Activated naive CD4-positive, alpha-beta T cell treated with Interleukin-2 at 50 U/mL for 16 hours (primary cell): ENCODE data around the gene LTBP2.

Experiments
- DNase-seq: peaks from one replicate; pipeline ENCODE4 v3.0.0-alpha.2; 2020

The LTBP2 gene

DNA sequence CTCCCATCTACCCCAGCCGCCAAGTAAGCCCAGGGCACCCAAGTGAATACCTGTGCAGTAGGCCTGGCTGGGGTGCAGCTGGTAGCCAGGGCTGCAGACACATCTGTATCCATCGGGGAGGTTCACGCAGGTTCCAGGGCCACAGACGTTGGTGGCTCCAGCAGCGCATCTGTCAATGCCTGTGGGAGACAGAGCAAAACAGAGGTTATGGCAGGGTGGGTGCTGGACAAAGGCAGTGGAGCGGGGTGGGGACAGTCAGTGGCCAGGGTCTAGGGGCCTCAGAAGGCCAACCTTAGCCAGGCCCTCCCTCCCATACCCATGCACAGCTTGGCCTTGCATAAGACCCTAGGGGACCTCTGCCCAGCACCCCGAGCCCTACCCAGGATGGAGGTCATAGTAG is 89.3 kb downstream of the LTBP2 start:
- no peak for DNase-seq

DNA sequence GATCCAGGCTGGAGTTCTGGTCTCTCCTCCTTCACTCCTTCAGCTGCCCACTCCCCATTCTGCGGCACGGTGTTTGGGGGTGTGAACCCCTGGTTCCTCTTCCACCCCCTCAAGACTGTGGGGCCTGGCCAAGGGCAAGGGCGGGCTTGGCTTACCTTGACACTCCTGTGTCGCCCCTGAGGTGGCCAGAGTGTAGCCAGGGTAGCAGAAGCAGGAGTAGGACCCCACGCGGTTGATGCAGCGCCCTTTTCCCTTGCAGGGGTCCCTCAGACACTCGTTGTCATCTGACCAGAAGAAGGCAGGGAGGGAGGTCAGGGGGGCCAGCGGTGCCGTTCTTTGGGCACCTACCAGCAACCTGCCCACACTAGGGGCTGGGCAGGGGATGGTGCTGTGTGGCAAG is 90.3 kb downstream of the LTBP2 start:
- no peak for DNase-seq

DNA sequence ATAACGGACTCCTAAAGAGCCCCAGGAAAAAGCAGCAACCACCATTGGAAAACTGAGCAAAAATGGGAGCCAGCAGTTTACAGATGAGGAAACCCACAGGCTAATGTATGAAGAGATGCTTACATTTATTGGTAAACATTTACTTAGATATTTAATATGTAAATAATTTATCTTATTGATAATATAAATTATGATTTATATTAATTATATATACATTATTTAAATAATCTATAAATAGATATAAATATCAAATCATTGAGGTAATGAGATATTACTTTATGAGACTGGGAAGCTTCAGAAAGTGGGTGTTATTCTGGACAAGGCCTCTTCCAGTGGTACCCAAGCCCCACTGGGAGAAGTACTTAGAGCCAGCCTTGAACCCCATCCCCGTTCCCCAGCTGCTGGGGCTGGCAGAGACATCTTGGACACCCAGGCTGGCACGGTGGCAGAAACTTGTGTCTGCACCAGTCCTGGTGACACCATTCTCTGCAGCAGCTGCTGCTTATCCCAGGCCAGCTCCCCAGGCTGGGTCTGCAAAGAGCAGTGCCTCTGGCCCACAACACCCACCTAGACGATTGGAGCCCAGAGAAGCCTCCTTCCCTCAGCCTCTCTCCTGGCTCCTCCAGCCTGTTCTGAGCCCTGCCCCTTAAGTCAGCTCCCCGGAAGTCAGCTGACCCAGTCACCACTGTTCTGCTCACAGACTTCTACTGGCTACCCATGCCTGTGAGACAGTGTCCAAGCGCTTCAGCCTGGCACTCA is 92.5 kb downstream of the LTBP2 start:
- no peak for DNase-seq

DNA sequence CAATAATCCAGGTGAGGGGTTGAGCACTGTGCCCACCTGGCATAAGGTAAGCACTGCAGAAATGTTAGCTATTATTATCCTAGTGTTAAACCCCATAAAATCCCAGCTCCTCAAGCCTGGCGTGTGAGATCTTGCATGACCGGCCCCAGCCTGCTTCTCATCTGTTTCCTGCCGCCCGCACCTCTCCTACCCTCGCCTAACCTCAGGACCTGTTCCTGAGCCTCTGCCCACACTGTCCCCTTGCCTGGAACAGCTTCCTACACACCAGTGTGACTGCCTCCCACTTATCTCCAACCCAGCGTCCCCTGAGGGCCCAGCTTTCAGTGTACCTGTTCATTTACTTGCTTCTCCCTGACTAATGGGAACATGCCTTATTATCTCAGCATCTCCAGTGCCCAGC is 93.8 kb downstream of the LTBP2 start:
- no peak for DNase-seq

DNA sequence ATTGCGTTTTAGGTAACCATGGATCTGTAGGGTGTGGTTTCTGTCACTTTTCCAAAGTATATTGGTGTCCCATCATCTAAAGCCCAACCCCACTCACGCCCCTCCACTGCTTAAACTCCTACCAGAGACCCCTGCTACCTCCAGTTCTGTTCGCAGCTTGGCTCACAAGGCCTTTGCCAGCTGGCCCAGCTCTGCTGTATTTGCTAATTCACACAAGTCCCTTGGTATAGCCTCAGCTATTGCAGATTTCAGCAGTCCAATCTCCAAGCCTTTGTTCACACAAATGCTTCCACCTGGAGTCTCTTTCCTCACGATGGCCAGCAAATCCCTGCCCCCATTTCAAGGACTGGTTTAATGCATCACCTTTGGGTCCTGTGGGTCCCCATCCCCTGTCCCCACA is 94.3 kb downstream of the LTBP2 start:
- DNase-seq, result no peak

DNA sequence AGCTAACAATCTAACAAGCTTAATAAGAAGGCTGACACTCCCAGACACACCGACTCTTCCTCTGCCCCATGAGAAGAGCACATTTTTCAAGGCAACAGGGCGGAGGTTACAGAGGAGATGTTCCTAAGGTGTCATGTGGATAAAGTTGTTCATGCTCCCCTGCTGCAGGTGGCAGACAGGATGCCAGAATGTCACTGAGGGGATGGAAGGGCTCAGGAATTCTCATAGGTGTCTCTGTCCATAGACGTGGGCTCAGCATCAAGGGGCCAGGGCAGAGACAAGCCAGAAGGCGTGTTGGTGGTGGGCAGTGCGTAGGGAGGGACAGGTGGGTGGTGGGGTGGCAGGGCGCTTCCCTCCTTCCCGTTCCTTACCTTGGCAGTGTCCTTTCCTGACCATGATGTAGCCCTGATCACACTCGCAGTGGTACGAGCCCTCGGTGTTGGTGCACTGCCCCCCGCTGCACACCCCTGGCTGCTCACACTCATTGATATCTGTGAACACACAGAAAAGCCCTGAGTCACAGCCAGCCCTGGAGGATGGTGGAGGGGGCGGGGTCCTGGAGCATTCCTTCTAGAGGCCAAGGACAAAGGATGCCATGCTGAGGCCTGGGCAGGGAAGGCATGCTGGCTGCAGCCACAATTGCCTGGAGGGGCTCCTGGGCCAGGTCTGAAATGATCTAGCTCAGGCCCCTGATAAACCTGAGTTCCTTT is 95.4 kb downstream of the LTBP2 start:
- DNase-seq, result no peak

DNA sequence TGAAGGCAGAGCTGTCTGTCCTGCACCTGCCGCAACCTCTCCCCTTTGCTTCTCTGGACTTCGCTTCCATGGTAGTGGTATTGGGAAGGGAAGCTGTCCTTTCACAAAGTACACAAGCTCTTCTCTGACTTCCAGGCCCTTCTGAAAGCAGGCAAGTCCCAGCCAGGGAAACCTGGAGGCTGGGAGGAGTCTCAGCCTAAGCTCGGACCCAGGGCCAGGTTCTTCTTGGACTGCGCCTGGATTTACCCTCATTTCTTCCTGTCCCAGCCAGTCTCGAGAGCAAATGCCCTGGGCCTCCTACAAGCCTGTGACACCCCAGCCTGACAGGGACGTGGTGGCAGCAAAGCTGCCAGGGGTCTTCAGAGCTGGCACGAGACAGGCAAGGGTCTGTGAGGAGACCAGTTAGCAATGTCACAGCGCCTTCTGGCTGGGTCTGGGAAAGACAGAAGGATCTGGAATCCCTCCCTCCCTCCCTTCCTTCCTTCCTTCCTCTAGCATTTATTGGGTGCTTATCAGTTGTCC is 96.1 kb downstream of the LTBP2 start:
- no peak for DNase-seq

DNA sequence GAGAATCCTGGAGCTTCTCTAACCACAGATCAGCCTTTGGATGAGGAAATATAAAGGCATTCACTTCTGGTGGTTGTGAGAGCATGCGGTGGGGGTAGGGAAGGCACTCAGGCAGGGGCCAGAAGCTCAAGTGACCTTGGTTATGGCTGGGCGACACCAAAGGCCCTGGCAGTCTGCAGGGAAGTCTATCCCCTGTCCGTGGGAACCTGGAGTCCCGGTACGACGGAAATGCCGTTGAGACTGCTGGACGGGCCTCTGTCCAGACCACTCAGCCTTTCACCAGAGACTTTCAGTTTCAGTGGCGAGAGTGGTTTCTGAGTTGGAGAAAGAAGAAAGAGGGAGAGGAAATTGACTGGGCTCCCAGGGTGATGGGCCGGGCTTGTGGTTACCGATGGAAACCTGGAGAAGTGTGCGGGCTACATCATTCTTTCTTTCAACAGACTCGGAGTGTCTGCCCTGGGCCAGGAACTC is 97.5 kb downstream of the LTBP2 start:
- DNase-seq, result no peak

DNA sequence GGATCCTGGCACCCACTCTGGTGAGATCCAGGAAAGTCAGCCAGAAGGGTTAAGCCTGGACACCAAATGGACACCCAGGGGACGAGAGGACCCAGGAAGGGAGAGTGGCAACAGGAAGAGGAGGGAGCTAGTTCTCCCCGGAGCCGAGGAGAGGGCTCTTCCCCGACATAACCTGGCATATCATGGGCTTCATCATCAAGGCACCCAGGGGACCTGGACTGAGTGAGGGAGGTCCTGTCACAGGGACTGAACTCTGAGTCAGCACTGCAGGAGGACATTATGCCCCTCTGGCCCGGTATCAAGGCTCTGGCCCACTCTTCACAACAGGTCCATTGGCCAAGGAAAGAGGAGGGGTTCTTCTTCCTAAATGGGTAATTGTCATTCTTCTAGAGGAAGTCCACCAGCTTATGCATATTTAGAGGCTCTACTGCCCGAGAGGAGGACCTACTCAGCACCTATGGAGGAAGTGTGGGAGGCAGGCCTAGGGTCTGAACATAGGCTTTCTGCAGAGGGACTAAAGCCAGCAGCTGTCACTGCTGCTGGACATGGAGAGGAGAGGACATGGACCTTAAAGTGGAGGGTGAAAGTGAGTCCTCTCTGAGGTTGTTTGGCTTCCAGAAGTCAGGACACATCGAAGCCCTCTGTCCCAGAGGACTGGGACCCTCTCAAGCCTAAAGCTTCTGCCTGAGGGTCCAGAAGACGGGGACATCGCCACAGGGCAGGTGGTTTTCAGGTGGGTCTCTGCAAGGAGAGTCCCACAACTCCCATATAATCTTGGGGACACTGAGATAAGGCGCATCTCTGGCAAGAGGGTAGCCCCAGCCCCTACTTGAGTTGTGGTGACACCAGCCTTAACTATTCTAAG is 99.8 kb downstream of the LTBP2 start:
- no peak for DNase-seq

DNA sequence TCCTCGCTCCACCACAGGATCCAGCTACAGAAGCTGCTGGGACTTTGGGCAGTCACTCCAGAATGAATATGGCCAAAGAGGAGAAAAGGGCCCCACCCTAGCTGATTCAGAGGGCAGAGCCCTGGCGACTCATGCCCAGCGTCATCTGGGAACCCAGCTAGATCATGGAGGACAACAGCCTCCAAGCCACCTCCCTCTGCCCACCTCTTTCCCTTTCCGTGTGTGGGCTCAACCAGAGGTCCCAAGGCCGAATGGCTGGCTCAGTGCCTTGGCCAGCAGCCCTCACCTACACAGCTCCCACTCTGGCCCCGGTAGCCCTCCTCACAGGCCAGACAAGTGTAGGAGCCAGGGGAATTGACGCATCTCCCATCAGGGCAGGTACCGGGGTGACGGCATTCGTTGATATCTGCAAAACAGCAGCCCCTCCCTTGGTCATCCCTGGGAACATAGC is 101.1 kb downstream of the LTBP2 start:
- DNase-seq, result no peak

DNA sequence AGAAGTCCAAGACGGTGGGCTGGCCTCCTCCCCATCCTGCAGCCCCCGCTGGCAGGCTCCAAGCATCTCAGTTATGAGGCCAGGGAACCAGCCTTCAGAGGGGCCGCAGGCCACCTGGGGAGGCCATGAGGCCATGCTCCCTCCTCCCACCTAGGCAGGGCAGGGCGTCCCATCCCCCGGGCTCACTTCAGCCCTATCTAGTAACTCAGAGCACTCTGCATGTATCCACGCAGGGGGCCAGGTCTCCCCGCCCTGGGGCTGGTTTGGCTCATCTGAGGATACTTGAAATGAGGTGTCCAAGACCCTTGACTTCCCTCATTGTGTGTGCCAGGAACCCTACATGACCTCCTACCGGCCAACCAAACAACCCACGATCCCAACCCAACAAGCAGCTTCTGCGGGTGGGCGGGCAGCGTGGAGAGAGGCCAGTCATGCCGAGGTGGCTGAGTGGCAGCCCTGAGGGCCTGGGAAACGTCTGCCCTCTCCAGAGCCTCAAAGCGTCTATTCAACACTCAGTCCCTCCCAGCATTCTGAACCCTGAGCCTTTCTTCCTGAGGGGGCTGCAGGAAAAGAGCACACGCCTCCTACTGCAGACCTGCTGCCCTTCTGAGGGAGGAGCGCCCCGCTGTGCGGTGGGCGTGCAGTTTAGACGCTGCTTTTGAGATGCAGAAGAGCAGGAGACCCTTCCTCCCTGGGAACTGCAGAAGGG is 101.7 kb downstream of the LTBP2 start:
- no peak for DNase-seq

DNA sequence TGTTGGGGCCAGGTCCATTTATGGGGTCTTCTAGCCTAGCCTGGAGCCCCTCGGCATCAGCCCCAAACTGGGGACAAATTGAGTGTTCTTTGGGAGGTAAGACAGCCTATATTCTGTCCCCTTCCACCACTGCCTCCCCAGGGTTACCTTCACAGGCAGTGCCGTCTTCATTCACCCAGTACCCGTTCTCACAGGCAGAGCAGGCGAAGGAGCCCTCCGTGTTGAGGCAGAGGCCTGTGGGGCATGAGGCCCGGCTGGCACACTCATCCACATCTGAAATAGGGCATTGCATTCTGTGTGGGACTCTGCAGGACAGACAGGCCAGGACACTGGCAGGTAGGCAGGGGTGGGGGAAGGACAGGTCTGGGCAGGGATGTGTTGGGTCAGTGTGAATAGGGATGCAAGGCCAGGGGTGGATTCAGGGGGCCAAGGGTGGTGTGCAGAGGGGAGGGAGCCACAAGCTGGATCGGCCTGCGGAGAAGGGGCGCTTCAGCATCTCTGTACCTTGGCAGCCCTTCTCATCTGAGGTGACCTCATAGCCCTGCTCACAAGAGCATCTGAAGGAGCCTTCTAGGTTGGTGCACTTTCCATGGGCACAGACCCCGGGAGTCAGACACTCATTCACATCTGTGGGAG is 102.3 kb downstream of the LTBP2 start:
- no peak for DNase-seq

DNA sequence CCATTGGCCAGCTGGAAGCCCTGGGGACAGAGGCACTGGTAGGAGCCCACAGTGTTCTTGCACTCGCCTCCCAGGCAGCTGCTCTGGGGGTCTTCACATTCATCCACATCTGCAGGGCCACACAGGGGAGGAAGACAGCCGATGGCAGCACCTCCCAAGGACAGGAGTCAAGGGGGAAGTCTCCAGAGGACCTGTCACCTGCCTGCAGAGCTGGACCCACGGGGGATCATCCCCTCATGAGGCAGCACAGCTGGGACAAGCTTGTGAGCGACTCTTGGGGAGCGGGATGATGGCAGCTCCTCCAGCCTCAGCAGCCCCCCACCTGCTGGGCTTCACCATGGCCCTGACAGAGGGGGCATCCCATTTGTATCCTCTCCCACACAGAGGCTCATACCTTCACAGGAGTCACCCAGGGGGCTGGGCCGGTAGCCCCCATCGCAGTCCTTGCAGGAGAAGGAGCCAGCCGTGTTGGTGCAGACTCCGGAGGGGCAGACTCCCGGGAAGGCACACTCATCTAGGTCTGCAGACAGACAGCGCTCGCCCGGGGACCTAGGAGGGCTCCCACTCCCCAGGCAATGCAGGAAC is 103.1 kb downstream of the LTBP2 start:
- DNase-seq, result no peak

DNA sequence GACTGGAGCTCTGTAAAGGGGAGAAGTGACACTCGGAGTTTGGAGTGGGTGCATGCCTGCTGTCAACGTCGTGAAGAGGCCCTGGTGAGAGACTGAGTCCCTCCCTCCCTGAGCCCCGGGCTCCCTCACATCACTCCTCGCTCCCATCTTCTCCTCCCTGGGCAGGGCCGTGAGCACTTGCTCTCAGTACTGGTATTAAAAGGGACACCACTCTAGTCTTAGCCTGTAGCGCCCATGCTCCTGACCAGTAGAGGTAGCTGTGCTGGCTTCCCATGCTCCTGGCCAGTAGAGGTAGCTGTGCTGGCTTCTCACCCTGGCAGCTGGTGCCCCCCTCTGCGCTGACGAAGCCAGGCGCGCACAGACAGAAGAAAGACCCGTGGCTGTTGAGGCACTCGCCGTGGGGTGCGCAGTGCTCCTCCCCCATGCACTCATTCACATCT is 103.7 kb downstream of the LTBP2 start:
- DNase-seq, result no peak

DNA sequence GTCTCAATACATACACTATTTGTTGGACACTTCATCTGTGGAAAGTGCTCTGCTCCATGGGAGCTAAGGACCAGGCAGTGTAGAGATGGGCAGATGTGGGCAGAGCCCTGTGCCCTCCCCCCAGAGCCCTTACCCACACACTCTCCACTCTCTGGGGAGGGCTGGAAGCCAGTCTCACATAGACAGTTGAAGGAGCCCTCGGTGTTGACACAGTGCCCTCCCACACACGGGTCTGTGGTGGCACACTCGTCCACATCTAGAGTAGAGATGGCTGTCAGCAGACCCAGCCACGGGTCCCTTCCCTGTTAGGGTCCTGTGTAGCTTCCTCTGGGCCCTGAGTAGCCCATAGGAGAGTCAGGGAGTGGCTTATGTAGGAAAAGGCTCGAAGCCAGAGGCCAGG is 104.2 kb downstream of the LTBP2 start:
- no peak for DNase-seq

DNA sequence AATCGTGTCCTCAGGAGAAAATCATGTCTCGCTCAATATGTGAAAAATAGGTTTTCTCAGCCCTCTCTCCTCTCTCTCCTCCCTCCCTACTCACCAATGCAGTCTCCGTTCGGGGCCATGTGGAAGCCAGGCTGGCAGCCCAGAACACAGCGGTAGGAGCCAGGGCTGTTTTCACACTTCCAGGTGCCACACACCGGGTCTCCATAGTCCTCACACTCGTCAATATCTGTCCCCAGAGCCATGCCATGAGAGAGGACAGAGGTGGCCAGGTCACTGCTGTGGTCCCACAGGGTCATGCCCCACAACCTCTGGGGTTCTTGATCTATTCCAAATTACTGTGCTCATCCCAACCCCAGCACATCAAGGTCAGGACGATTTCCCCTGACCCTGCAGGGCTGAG is 105.0 kb downstream of the LTBP2 start:
- no peak for DNase-seq

DNA sequence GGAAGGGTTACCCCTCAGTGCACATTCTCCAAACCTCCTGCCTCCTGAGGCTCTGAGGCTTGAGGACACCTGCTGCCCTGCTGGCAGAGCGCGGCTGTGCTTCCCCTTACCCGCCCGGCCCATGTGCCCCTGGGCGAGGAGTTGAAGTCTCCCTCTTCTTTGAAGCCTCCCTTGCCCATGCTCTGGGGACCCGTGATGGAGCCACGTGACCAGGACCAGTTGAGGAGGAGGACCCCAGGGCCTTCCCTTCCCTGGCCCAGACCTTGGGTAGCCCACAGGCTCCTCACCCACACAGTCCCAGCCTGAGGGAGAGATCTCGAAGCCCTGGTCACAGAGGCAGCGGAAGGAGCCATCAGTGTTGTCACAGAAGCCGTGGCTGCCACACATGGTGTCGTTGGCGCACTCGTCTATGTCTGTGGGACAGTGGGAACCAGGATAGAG is 105.6 kb downstream of the LTBP2 start:
- DNase-seq, result no peak

DNA sequence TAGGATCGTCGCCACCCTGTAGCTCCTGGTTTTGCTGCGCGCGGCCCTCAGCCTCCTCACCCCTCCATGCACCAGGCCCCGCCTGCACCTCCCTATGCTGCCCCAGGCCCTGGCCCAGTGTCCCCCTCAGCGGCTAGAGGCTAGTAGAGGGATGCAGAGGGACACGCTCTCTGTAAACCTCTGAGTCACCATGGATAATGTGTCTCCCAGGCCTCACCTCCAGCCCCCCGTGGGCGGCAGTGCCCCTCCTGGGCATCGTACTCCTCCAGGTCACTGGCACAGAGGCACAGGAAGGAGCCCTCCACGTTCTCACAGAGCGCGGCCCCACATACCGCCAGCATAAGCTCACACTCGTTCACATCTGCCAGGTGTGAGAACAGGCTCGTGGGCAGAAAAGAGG is 106.2 kb downstream of the LTBP2 start:
- DNase-seq, result no peak

DNA sequence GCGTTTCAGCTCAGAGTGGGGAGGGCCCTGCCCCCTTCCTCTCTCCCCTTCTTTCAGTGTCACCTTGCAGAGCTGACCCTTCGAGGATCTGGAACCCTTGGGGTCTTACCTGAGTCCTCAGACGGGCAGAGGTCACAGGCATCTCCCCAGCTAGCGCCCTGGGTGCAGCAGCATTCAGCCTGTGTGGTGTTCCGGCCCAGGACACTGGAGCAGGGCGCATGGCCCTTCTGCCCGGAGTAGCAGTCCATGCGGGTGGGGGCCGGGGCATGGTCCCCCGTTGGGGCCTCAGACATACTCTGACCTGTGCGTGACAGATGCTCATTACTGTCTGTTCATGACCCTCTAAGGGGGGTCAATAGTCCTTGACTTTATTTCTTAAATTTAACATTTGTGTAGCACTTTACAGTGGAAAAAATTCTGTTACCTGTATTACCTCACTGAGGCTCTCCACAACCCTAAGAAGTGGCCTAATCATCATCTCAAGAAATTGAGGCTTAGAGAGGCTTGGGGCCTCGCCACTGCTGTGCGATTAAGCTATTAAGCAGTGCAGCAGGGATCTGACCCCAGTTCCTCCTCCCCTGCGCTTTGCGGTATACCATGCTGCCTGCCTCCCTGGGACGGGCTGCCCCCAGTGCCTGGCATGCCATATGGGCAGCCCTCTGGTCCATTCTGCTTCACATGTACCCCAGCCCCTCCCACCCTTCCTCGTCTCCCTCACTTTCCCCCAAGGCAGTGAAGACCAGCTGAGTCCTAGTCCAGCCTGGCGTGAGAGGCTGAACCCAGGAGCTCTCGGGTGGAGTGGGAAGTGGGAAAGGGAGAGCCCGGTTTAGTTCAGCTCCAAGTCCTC is 106.9 kb downstream of the LTBP2 start:
- DNase-seq, result no peak

DNA sequence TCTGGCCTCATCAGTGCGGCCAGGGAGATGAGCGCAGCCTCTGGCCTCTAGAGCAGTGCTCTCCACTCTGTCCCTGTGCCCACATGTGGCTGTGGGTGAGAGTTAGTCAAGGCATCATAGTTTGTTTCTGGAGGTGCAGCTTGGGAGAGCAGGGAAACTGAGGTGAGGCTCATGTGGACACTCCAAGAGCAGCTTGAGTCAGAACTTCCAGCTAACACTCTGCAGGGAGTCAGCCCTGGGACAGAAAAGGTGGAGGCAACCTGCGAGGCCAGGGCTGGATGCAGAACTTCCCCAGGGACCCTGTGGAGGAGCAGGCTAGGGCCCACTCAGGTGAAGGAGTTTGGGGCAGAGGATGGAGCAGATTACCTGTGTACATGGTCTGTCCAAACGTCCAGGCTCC is 107.6 kb downstream of the LTBP2 start:
- DNase-seq, result no peak

DNA sequence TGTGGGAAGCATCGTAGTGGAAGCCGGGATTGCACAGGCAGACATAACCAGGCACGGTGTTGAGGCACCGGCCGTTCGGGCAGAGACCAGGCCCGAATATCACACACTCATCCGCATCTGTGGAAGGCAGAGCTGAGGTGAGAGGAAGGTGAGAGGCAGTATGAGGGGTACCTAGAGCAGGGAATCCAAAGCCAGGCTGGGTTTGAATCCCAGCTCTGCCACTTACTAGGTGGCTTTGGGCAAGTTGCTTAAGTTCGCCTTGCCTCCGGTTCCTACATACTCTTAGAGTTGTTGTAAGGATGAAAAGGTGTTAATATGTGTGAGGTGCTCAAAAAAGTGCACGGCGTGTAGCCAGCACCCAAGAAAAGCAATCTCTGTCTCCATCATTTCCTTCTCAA is 108.1 kb downstream of the LTBP2 start:
- DNase-seq, result no peak
